Endothelial cell of umbilical vein (primary cell): ENCODE measurements around the gene NPB.

Experiments used
- CTCF ChIP-seq, 2 donors: IDR thresholded peaks; 1 replicate in 1 of 2; 2 replicates in 1 of 2; pipeline ENCODE4 v1.5.1; 2011; ENCODE audit warnings: low read length in 2 of 2, mild to moderate bottlenecking in 2 of 2, moderate library complexity in 2 of 2, control low read depth in 1 of 2, inconsistent platforms in 1 of 2, low read depth in 1 of 2; ENCODE audit not compliant: insufficient read depth in 1 of 2; ENCODE audit errors: extremely low read depth in 1 of 2
- FOS ChIP-seq: IDR thresholded peaks from 2 replicates; pipeline ENCODE4 v1.6.1; 2011; ENCODE audit warnings: mild to moderate bottlenecking, low read length, moderate library complexity, borderline replicate concordance; ENCODE audit not compliant: insufficient read depth
- POLR2A ChIP-seq: IDR thresholded peaks from 2 replicates; pipeline ENCODE4 v1.6.1; 2012; ENCODE audit warnings: low read depth, mild to moderate bottlenecking, control low read depth, low read length
- POLR2AphosphoS5 ChIP-seq: IDR thresholded peaks from 2 replicates; pipeline ENCODE4 v1.6.1; 2012; ENCODE audit warnings: low read depth, mild to moderate bottlenecking, control low read depth, low read length, moderate library complexity; ENCODE audit not compliant: insufficient read depth

GRCh38 chr17:81934098-81934757, 32.2 kb downstream of the NPB start:
- TF ChIP-seq POLR2AphosphoS5 (no peak), CTCF (IDR thresholded peaks at IDR 0.05; ENCODE audit: extremely low read depth in 1 of 2, insufficient read depth in 1 of 2, low read depth in 1 of 2, low read length in 2 of 2) (no peak), POLR2A (no peak), FOS (no peak)
